Smooth muscle cell (in vitro differentiated cells): ENCODE measurements around the gene COL12A1. TPM values are rescaled to one million over a fixed set of nuclear protein-coding genes. Genes with fewer than 3 reads are reported as not detected.

ENCODE experiments used
- DNase-seq: peaks from one replicate; lab custom pipeline; 2025; ENCODE audit not compliant: unreplicated experiment; lab: John Stamatoyannopoulos, UW
- H2AFZ ChIP-seq: fragments of 200-600 bp; sonication (generic); 2 replicates; pipeline ENCODE4 v1.6.0; 2016; ENCODE audit warnings: antibody characterized with exemption, low read depth, mild to moderate bottlenecking
- H3F3A ChIP-seq: fragments of 200-600 bp; sonication (generic); 2 replicates; pipeline ENCODE4 v1.6.0; 2017; ENCODE audit warnings: antibody characterized with exemption, low read depth
- H3K27ac ChIP-seq: fragments of 200-600 bp; sonication (generic); 2 replicates; pipeline ENCODE4 v1.5.1; 2016; ENCODE audit warnings: low read depth, mild to moderate bottlenecking
- H3K27me3 ChIP-seq: fragments of 200-600 bp; sonication (generic); 2 replicates; pipeline ENCODE4 v1.6.1; 2016; ENCODE audit warnings: low read depth, mild to moderate bottlenecking
- H3K36me3 ChIP-seq: fragments of 200-600 bp; sonication (generic); 2 replicates; pipeline ENCODE4 v1.5.1; 2016; ENCODE audit warnings: low read depth
- H3K4me1 ChIP-seq: fragments of 200-600 bp; sonication (generic); 2 replicates; pipeline ENCODE4 v1.5.1; 2016; ENCODE audit warnings: low read depth
- H3K4me2 ChIP-seq: fragments of 200-600 bp; sonication (generic); 2 replicates; pipeline ENCODE4 v1.6.0; 2016; ENCODE audit warnings: mild to moderate bottlenecking
- H3K4me3 ChIP-seq: fragments of 200-600 bp; sonication (generic); 2 replicates; pipeline ENCODE4 v1.5.1; 2016; ENCODE audit warnings: mild to moderate bottlenecking
- H3K79me2 ChIP-seq: fragments of 200-600 bp; sonication (generic); 2 replicates; pipeline ENCODE4 v1.6.0; 2016; ENCODE audit warnings: low read depth, mild to moderate bottlenecking
- H3K9ac ChIP-seq: fragments of 200-600 bp; sonication (generic); 2 replicates; pipeline ENCODE4 v1.6.0; 2016; ENCODE audit warnings: low read depth
- H3K9me3 ChIP-seq: fragments of 200-600 bp; sonication (generic); replicated peaks from 2 replicates; pipeline ENCODE4 v1.5.1; 2016; ENCODE audit warnings: low read depth
- H4K20me1 ChIP-seq: fragments of 200-600 bp; sonication (generic); 2 replicates; pipeline ENCODE4 v1.6.0; 2016; ENCODE audit warnings: low read depth
- WGBS: methylation state at CpG from one replicate; pipeline ENCODE4 v1.1.7; 2016; ENCODE audit warnings: low lambda C conversion rate; 5-methylcytosine and 5-hydroxymethylcytosine counted together
- polyA plus RNA-seq: library from polyadenylated mRNA; unstranded; fragments of >200 nt; fragmentation: Nextera tagmentation; extraction: Ambion mirVana; gene quantifications from 2 replicates; pipeline ENCODE4 v1.2.1, GENCODE V29; 2016
- total RNA-seq: library from RNA; depleted of rRNA; stranded (reverse); fragments of >200 nt; gene quantifications from 2 replicates; pipeline ENCODE4 v1.2.3, GENCODE V29; 2014
- TF ChIP-seq, protein P1 (sequence below): fragments of 200-600 bp; sonication (generic); IDR thresholded peaks from 2 replicates; pipeline ENCODE4 v1.5.1; 2017; ENCODE audit warnings: borderline replicate concordance, mild to moderate bottlenecking, antibody characterized with exemption; ENCODE audit not compliant: insufficient read depth, poor library complexity, severe bottlenecking

Gene COL12A1
- 154 and 214 TPM in 2 replicates for total RNA-seq
- polyA plus RNA-seq = 27.9 and 44.2 TPM in 2 replicates

DNA sequence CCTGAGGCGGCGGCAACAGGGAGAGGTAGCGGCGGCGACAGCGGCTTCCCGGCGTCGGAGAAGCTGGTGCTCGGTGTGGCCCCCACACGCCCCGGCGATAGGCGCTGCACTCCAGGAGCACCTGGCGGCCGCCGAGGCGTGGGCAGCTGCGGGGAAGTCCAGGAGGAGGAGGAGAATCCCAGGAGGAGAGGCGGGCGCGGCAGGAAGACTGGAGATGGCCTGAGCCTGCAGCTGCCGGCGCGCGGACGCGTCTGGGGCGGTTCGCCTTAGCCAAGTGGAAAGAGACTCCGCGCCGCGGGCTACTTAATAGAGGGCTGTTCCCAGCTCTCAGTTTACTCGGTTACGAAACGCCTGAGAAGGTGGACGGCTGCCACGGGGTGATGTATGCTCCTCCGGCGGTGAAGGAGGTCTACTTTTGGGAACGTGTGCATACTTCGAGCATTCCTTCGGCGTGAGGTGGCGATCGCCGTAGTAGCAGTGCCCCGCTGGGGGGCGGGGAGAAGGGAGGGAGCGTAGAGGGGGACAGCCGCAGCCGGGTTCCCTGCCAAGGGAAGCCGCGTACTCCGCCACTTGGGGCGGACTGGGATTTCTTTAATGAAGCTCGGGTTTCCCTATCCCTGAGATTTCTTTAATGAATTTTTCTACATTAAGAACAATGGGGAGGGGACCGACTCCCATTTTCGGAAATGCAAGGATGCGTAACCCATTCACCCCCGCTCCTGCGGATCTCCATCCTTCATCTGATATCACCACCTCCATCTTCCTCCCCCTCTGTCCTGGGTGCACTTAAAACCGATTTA is at the start of gene COL12A1:
TSS of gene COL12A1 (minus strand) at position 278 of the 800 bp plus-strand sequence. CDS start 3,261 bp downstream, outside the sequence.
- H3K4me3 ChIP-seq = peak within 1 kb of the TSS; percentile 66
- DNase-seq = no peak
- H3K4me2 ChIP-seq = peak within 1 kb of the TSS; percentile 82
- no peaks in the 10 kb centered on the region for H3K36me3 ChIP-seq
- H3K9me3 ChIP-seq = no peaks in the 10 kb centered on the region
- peak within 1 kb of the TSS; percentile 83 for H3K9ac ChIP-seq
- H3F3A ChIP-seq = no peaks in the 10 kb centered on the region
- H2AFZ ChIP-seq = peak within 1 kb of the TSS; percentile 50
- H3K4me1 ChIP-seq = peaks cover 24% of the 10 kb centered on the region
- TF ChIP-seq, protein P1, sequence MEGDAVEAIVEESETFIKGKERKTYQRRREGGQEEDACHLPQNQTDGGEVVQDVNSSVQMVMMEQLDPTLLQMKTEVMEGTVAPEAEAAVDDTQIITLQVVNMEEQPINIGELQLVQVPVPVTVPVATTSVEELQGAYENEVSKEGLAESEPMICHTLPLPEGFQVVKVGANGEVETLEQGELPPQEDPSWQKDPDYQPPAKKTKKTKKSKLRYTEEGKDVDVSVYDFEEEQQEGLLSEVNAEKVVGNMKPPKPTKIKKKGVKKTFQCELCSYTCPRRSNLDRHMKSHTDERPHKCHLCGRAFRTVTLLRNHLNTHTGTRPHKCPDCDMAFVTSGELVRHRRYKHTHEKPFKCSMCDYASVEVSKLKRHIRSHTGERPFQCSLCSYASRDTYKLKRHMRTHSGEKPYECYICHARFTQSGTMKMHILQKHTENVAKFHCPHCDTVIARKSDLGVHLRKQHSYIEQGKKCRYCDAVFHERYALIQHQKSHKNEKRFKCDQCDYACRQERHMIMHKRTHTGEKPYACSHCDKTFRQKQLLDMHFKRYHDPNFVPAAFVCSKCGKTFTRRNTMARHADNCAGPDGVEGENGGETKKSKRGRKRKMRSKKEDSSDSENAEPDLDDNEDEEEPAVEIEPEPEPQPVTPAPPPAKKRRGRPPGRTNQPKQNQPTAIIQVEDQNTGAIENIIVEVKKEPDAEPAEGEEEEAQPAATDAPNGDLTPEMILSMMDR = no peak
- H3K27me3 ChIP-seq = peaks cover 47% of the 10 kb centered on the region
- peak within 1 kb of the TSS; percentile 64 for H3K27ac ChIP-seq
- H4K20me1 ChIP-seq = peaks cover 30% of the 10 kb centered on the region
- H3K79me2 ChIP-seq = peaks cover 6% of the 10 kb centered on the region
- 1% methylated on average over 63 of the region's 64 CpGs for WGBS

DNA sequence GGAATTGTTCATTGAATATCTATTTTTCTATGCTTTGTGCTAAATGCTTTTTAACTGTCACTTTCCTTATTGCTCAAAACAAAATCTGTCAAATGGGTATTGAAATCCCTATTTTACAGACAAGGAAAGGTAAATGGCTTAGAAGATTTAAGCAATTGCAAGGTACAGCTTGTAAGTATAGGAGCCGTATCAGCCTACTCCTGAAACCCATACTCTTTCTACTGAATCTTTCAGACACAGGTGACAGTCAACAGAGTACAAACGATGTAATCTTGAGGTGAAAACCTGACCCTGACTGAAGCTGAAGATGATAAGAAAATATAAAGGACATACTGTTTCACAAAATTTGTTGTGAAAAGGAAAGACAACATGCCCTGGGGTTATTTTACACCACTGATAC is 44.7 kb upstream of the COL12A1 start:
- 90% methylated on average over 2 of the region's 2 CpGs for WGBS

DNA sequence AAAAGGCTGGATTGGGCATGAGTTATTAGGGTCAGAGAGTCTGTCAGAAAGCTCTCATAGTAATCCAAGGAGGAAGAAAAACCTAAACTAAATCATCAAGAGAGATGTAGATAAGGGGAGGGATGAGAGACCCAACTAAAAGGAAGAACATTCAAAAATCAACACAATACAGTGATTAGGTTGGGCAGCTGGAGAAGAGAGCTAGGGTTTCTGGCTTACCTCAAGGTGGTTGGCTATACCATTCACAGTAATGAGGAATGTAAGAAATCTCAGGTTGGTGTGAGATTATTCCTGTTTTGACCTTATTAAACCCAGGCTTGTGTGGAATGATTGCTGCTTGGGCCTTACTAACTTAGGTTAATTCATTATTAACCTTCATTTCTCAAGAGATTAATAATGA is 44.0 kb upstream of the COL12A1 start:
- DNase-seq = no peak
- Histone ChIP-seq H3K9ac (no peak overlapping the region), H3K27ac (no peak overlapping the region), H4K20me1 (peaks cover 11% of the 10 kb centered on the region), H3F3A (peaks cover 14% of the 10 kb centered on the region), H3K27me3 (no peaks in the 10 kb centered on the region), H2AFZ (no peak overlapping the region), H3K4me1 (peaks cover under 1% of the 10 kb centered on the region), H3K79me2 (no peaks in the 10 kb centered on the region), H3K9me3 (no peaks in the 10 kb centered on the region), H3K36me3 (no peaks in the 10 kb centered on the region), H3K4me2 (no peak overlapping the region), H3K4me3 (no peak overlapping the region)
- TF ChIP-seq, protein P1 = no peak

More for the DNA sequence above, 44.7 kb upstream of the COL12A1 start:
- H3K4me3 ChIP-seq = no peak overlapping the region
- H3F3A ChIP-seq = peaks cover 14% of the 10 kb centered on the region
- no peak for DNase-seq
- no peaks in the 10 kb centered on the region for H3K27me3 ChIP-seq
- no peaks in the 10 kb centered on the region for H3K9me3 ChIP-seq
- no peak overlapping the region for H2AFZ ChIP-seq
- no peaks in the 10 kb centered on the region for H3K4me1 ChIP-seq
- no peak overlapping the region for H3K27ac ChIP-seq
- no peaks in the 10 kb centered on the region for H3K79me2 ChIP-seq
- no peak overlapping the region for H3K9ac ChIP-seq
- H3K36me3 ChIP-seq = peaks cover 3% of the 10 kb centered on the region
- peaks cover 18% of the 10 kb centered on the region for H4K20me1 ChIP-seq
- H3K4me2 ChIP-seq = no peak overlapping the region
- TF ChIP-seq, protein P1 = no peak

DNA sequence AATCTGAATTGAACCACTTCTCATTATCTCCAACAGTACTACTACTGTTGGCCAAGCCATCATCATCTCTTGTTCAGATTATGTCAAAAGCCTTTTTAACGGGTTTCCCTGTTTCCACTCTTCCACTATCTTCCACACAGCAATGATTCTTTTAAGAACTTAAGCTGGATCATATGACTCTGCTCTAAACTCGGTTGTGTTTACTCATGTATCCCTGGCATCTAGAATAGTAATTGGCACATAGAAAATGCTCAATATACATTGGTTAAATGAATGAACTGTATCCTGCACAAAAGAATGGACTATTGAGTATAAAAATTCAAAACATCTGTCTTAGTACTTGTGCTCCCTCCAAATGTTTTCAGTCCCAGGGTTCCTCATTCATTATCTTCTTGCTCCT is 40.5 kb upstream of the COL12A1 start:
- H4K20me1 ChIP-seq = peaks cover 8% of the 10 kb centered on the region
- WGBS = 21% methylated on average over 2 of the region's 2 CpGs
- H3K4me3 ChIP-seq = no peak overlapping the region
- H3K4me2 ChIP-seq = no peak overlapping the region
- no peaks in the 10 kb centered on the region for H3K9me3 ChIP-seq
- peaks cover 18% of the 10 kb centered on the region for H3K4me1 ChIP-seq
- H3K36me3 ChIP-seq = no peaks in the 10 kb centered on the region
- no peak overlapping the region for H3K9ac ChIP-seq
- no peak overlapping the region for H3K27ac ChIP-seq
- H2AFZ ChIP-seq = no peak overlapping the region
- no peak for DNase-seq
- H3K27me3 ChIP-seq = no peaks in the 10 kb centered on the region
- peaks cover 20% of the 10 kb centered on the region for H3K79me2 ChIP-seq
- TF ChIP-seq, protein P1 = no peak
- H3F3A ChIP-seq = peaks cover 10% of the 10 kb centered on the region
